Activated CD4-positive, alpha-beta T cell treated with anti-CD3 and anti-CD28 coated beads, Interleukin-2, amount 50 U/mL, for 16 hours (primary cell): ENCODE results near the gene NAPB.
A peak's percentile ranks its signal among the peaks of the same experiment; 100 is the strongest.

Experiments
- DNase-seq: peaks from one replicate; pipeline ENCODE4 v3.0.0-alpha.2; 2020

Gene NAPB

GRCh38 chr20:23437126-23437899, 16.0 kb upstream of the NAPB start:
- no peak for DNase-seq

GRCh38 chr20:23436681-23437080, 15.4 kb upstream of the NAPB start:
- DNase-seq: no peak

GRCh38 chr20:23435626-23436539, 14.6 kb upstream of the NAPB start:
- no peak for DNase-seq

GRCh38 chr20:23434521-23435313, 13.4 kb upstream of the NAPB start:
- no peak for DNase-seq

- no peak for DNase-seq
These were observed 12.3 kb upstream of the NAPB start for GRCh38 chr20:23433628-23434027.

DNA sequence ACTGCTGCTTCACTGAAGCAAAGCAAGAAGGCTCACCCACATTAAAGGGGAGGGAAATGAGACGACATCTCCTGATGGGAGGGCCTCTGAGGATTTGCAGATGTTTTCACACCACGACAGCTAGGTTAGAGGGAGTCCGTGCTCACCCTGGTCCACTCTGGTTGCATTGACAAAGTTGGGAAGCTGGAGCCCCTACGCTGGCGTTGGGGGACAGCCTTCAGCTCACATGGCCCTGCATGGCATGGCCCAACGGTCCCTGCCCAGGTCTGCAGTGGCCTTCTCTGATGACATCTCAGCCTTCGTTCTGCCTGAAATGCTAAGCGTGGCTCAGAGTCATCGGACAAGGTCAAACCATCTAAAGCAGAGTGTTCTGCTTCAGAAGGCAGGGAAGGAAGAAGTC, 3.8 kb upstream of the NAPB start:
- DNase-seq: no peak

DNA sequence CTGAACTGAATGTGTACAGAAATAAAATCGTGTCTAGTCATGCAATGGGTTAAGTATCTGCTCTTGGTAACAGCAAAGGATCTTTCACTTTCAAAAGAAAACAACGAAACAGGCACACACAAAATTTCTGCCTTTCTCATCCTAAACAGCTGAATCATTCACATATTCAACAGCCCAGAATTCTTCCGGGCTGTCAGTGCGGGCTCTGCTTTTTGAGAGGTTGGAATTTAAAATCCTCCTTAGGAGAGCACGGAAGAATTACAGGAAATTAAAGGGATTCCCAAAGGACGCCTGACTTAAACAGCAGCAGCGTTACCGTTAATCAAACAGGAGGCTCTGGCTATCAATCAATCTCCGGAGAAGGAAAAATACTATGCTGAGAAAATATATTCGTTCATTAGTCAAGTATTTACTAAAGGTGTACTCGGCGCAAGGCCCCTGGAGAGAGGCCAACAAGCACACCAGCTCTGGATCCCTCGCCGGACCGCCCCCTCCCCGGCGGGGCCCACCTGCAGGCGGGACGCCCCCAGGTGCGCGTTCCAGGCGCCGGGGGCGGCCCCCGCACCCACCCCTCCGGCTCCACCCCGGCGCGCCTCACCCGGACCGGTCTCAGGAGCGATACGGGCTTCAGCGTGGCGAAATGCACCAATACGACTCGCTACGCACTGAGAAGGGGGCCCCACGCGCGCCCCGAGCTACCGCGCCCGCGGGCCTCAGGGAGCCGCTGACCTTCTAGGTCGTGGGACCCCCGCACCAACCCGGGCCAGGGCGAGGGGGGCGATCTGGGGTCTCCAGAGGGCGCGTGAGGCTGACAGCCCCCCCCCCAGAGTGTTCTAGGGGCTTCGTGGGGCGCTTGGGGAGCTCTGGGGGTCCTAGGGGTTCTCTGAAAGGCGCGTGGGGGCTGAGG, 1.0 kb downstream of the NAPB start:
- DNase-seq: peak; percentile 53

- DNase-seq: no peak
These were observed 1.7 kb downstream of the NAPB start for GRCh38 chr20:23419657-23419994.

- DNase-seq: no peak
These were observed 3.4 kb downstream of the NAPB start for GRCh38 chr20:23417861-23418260.

DNA sequence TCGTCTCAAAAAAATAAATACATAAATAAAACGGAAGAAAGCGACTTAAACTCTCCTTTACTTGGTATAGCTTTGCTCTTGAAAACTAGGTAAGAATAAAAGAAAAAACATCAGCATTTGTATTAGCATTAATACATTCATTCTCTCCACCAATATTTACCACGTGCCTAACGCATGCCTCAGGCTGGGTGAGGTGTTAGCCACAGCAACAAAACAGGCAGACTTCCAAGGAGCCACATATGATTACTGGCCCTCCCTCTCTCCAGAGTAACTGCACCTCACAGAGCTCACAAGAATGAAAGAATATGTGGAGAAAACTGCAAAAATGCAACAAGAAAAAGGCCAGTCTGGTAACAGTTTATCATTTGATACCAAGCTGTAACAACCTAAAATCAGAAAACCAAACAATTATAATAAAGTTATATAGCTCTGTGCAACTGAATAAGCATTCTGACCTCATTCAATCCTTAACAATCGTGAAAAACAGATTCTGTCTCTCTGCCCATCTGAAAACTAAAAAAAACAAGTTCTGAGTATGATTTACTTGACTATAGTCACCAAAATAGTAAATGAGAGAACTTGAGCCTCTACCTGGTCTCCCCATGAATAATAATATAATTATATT, 5.2 kb downstream of the NAPB start:
- peak; percentile 22 for DNase-seq

DNA sequence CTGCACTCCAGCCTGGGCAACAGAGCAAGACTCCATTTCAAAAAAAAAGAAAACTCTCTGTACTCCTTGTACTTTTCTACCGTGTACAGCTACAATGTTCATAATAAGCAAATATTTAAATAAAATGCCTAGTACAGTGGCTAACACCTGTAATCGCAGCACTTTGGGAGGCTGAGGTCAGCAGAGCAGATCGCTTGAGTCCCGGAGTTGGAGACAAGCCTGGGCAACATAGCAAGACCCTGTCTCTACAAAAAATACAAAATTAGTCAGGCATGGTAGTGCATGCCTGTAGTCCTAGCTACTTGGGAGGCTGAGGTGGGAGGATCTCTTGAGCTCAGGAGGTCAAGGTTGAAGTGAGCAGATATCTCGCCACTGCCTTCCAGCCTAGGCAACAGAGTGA, 5.7 kb downstream of the NAPB start:
- DNase-seq: no peak

DNA sequence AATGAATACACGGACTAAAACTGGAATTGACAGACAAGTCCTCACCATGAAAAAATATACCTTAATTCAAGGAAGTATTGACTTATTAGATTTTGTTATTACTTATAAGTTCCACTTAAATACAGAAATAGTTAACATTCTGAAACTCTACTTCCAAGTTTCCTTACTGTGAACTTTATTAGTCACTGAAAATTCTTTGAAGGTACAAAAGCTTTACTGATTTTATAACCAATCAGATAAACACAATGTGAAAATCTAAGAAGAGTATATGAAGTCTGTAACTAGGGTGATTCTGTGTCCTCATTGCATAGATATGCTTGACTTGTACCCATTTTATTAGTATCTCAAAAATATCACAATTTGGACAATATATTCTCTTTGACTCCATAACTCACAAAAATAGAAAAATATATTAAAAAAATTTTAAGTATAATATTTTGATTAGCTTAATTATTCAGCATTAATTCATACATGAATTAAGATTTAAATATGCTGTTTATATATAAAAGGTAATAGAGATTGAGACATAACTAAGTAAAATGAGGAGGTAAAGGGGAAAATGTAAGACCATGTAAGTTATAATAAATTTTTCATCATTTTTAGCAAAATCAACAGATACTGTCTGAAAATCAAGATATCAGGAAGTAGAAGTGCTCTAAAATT, 6.6 kb downstream of the NAPB start:
- no peak for DNase-seq

DNA sequence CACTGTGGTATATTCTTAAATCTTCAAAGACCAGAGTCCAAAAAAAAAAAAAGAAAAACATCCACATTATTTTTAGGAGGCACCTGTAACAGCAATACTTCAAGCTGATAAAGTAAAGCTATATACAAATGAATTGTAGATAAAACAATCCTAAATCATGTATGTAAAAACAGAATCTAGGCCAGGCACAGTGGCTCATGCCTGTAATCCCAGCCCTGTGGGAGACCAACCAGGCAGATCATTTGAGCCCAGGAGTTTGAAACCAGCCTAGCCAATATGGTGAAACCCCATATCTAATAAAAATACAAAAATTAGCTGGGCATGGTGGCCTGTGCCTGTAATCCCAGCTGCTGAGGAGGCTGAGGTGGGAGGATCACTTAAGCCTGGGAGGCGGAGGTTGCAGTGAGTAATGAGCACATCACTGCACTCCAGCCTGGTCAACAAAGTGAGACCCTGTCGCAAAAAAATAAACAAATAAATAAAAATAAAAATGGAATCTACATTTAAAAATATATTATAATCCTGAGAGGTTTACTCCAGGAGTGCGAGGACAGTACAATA, 7.3 kb downstream of the NAPB start:
- DNase-seq: no peak

- no peak for DNase-seq
These were observed 9.3 kb downstream of the NAPB start for GRCh38 chr20:23412026-23412425.

DNA sequence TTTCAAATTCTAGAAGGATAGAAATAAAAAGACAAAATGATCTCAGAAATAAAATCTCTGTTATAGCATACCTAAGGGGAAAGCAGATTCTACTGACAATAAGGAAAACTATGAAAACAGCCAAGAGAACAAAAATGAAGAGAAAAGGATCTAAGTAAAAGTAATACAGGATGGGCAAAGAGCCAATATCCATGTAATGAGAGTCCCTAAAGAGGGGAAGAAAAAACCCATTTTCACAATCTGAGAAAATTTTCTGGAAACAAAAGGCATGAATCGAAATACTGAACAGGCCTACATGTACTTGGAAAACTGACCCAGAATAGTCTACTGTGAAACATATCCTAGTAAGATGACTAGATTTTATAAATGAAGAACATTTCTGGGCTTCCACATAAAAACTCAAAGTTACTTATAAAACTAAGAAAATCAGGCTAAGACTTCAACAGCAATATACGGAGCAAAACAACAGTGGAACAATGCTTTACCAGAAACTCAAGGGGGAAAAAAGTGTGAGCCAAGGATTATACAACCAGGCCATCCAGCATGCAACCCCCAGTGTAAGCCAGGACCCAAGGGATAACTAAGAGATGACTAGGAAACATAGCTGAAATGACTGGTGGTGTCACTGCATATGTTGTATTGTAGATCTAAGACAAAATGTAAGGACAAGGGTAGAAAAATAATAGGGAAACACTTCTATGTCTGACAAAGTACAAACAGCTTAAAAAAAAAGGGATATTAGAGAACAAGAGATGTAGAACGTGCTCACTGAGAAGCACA, 10.2 kb downstream of the NAPB start:
- no peak for DNase-seq

GRCh38 chr20:23409800-23410199, 11.5 kb downstream of the NAPB start:
- DNase-seq: no peak

DNA sequence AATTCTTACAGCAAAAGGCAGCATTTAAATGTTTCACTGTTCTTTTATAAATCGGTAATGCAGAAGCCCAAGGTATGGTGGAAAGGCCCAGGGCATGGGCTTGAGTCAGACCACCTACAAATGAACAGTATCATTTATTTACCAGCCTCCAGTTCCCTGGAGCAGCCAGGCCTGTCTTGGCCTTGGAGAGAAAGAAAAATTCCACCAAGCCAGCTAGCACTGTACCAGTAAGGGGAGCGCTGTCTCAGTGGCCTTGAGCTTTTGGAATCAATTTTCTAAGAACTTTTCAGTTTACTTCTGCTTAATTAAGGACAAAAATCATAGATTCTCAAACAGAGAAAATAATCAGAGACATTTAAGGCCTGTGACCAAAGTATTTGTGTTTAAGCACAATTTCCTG, 12.3 kb downstream of the NAPB start:
- DNase-seq: no peak

DNA sequence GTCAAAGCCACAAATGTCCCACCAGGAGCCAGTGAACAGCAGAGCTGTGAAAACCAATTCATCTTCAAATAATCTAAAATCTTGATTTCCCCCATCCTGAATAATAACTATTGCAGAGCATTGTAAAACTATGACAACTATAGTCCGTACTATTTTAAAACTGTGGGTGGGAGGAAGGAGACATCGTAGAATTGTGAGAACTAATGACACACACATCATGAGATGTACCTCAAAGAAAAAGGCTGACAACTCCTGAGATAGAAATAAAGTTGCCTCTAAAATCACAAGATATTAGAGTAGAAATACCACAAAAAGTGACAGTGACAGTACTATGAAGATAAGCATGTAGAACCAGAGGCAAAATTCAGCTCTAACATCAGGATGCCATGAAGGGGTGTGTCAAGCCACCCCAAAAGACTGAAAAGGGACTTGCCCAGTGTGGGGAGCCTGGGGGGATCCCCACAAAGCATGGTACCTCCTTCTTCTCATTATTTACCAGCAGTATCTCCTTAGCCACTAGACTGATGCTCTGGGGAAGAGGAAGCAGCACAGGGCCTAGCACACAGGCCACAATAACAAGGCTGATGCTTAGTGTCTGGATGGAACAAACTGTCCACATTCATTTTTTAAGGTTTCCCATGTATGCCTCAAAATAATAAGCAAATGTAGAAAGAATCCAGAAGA, 13.4 kb downstream of the NAPB start:
- peak; percentile 32 for DNase-seq

GRCh38 chr20:23406880-23407279, 14.4 kb downstream of the NAPB start:
- DNase-seq: no peak

DNA sequence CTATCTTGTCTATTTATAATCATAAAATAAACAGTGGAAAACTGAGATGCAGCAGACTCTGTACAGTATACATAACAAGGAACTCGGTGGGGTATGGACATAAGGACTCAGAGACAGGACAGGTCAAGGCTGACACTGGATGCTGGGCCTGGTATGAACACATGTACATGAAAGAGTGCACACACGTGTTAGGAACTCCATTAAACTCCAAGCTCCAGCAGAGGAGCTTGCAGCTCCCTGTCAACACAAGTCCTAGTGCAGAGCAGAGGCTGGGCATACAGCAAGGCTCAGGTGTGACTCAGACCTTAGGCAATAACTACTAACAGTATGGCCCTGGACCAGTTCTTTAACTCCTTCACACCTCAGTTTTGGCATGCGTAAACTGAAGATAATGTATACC, 17.1 kb downstream of the NAPB start:
- DNase-seq: no peak
